HCT116 (cell line): ENCODE data around the gene ADD2. TPM values are rescaled to one million over a fixed set of nuclear protein-coding genes. Genes with fewer than 3 reads are reported as not detected.

Experiments
- ATAC-seq: fragments of 200-7000 bp; cut with Tn5 transposase; 2 replicates; pipeline ENCODE4 v1.9.1; 2020; ENCODE audit warnings: mild to moderate bottlenecking, moderate library complexity
- BruUV-seq: library from RNA; stranded (reverse); fragments of 400-500 nt; replicated peaks from 2 replicates; lab custom pipeline; 2021; lab: Mats Ljungman, UMichigan
- CTCF ChIA-PET: fragments of 300-600 bp; sonication (Branson Sonifier 250); formaldehyde crosslinking; loops from one replicate; lab custom pipeline; 2021; ENCODE audit warnings: antibody characterized with exemption; lab: Charles Lee
- POLR2A ChIA-PET: fragments of 300-600, 350-600 bp; sonication (Branson Sonifier 250); formaldehyde crosslinking; loops from one replicate; lab custom pipeline; 2021; ENCODE audit warnings: antibody characterized with exemption; lab: Charles Lee
- RAD21 ChIA-PET, 2 experiments: fragments of 300-600 bp; sonication (Branson Sonifier 250); formaldehyde crosslinking; loops; one replicate each; lab custom pipeline; 2023; ENCODE audit warnings: low total read pairs in 2 of 2; ENCODE audit not compliant: uncharacterized antibody in 2 of 2, unreplicated experiment in 2 of 2, low non-redundant PET in 1 of 2; lab: Charles Lee
- DNase-seq: peaks from one replicate; pipeline ENCODE4 v3.0.0-alpha.2; 2010; ENCODE audit warnings: low read depth, low spot score
- H2AFZ ChIP-seq: fragments of 200-600 bp; shearing (Covaris generic), sonication (generic); 2 replicates; pipeline ENCODE4 v1.6.1; 2017; ENCODE audit warnings: low read depth, mixed run types, mixed read lengths, antibody characterized with exemption, low read length; ENCODE audit not compliant: poor library complexity, severe bottlenecking
- H3K27ac ChIP-seq: 2 replicates; pipeline ENCODE4 v1.5.1; 2012; ENCODE audit warnings: low read depth, low read length
- H3K27me3 ChIP-seq: fragments of 200-600 bp; sonication (generic); 2 replicates; pipeline ENCODE4 v1.6.1; 2016; ENCODE audit warnings: mixed run types, low read length, mixed read lengths; ENCODE audit not compliant: insufficient read depth
- H3K36me3 ChIP-seq, 2 experiments: fragments of 200-500 bp in 1 of 2; fragments of 200-600 bp in 1 of 2; sonication (Bioruptor generic) in 1 of 2; sonication (generic) in 1 of 2; 2 replicates each; pipeline versions ENCODE4 v1.5.1 to v1.6.1; 2014 to 2016; ENCODE audit warnings: low read length in 2 of 2, inconsistent platforms in 1 of 2, mixed read lengths in 1 of 2, mixed run types in 1 of 2; ENCODE audit not compliant: insufficient read depth in 2 of 2, control insufficient read depth in 1 of 2
- H3K4me1 ChIP-seq, 2 experiments: fragments of 200-600 bp in 1 of 2; sonication (generic) in 1 of 2; 2 replicates each; pipeline versions ENCODE4 v1.5.1 to v1.6.1; 2012 to 2017; ENCODE audit warnings: low read length in 2 of 2, inconsistent platforms in 1 of 2, mild to moderate bottlenecking in 1 of 2, mixed read lengths in 1 of 2, mixed run types in 1 of 2, moderate library complexity in 1 of 2; ENCODE audit not compliant: insufficient read depth in 2 of 2, control insufficient read depth in 1 of 2
- H3K4me2 ChIP-seq: fragments of 200-600 bp; sonication (generic); 2 replicates; pipeline ENCODE4 v1.6.1; 2017; ENCODE audit warnings: mixed run types, low read length, mixed read lengths
- H3K4me3 ChIP-seq, 2 experiments: fragments of 200-600 bp in 1 of 2; sonication (generic) in 1 of 2; replicated peaks in 1 of 2; 2 replicates each; pipeline ENCODE4 v1.5.1; 2011 to 2016; ENCODE audit warnings: low read length in 2 of 2, control low read depth in 1 of 2, low read depth in 1 of 2, mild to moderate bottlenecking in 1 of 2, mixed read lengths in 1 of 2, mixed run types in 1 of 2
- H3K79me2 ChIP-seq: fragments of 200-600 bp; sonication (generic); 2 replicates; pipeline ENCODE4 v1.6.1; 2017; ENCODE audit warnings: mild to moderate bottlenecking, mixed run types, low read length, moderate library complexity, mixed read lengths; ENCODE audit not compliant: insufficient read depth
- H3K9ac ChIP-seq: fragments of 200-600 bp; sonication (generic); 2 replicates; pipeline ENCODE4 v1.6.1; 2016; ENCODE audit warnings: low read length, mixed read lengths
- H3K9me2 ChIP-seq: fragments of 200-600 bp; sonication (generic), shearing (Covaris generic); 2 replicates; pipeline ENCODE4 v1.6.1; 2017; ENCODE audit warnings: mixed run types, mild to moderate bottlenecking, moderate library complexity; ENCODE audit not compliant: insufficient read depth
- H3K9me3 ChIP-seq, 2 experiments: fragments of 200-500 bp in 1 of 2; fragments of 200-600 bp in 1 of 2; sonication (Bioruptor generic) in 1 of 2; sonication (generic) in 1 of 2; 2 replicates each; pipeline ENCODE4 v1.6.1; 2014 to 2017; ENCODE audit warnings: low read length in 2 of 2, mixed read lengths in 2 of 2, inconsistent platforms in 1 of 2, low read depth in 1 of 2, mild to moderate bottlenecking in 1 of 2, mixed run types in 1 of 2, moderate library complexity in 1 of 2; ENCODE audit not compliant: control insufficient read depth in 1 of 2, insufficient read depth in 1 of 2
- H4K20me1 ChIP-seq: fragments of 200-600 bp; sonication (generic), shearing (Covaris generic); 2 replicates; pipeline ENCODE4 v1.6.1; 2017; ENCODE audit warnings: mixed run types, mild to moderate bottlenecking, moderate library complexity; ENCODE audit not compliant: insufficient read depth
- ELF1 ChIP-seq: IDR thresholded peaks from 2 replicates; pipeline ENCODE4 v1.6.1; 2012; ENCODE audit warnings: low read depth, borderline replicate concordance
- FOSL1 ChIP-seq: IDR thresholded peaks from 2 replicates; pipeline ENCODE4 v1.6.1; 2012; ENCODE audit warnings: low read depth
- JUND ChIP-seq: IDR thresholded peaks from 2 replicates; pipeline ENCODE4 v1.6.1; 2012
- POLR2A ChIP-seq: IDR thresholded peaks from 2 replicates; pipeline ENCODE4 v1.7.0; 2011; ENCODE audit warnings: borderline replicate concordance; ENCODE audit not compliant: insufficient read depth, insufficient read length; ENCODE audit errors: extremely low read depth
- POLR2AphosphoS5 ChIP-seq: IDR thresholded peaks from 2 replicates; pipeline ENCODE4 v1.6.1; 2011; ENCODE audit warnings: mild to moderate bottlenecking, low read depth, low read length, moderate library complexity
- REST ChIP-seq: IDR thresholded peaks from 2 replicates; pipeline ENCODE4 v1.6.1; 2012; ENCODE audit warnings: low read depth
- SIN3A ChIP-seq: IDR thresholded peaks from 2 replicates; pipeline ENCODE4 v1.6.1; 2012; ENCODE audit warnings: low read depth
- SP1 ChIP-seq: IDR thresholded peaks from 2 replicates; pipeline ENCODE4 v1.6.1; 2012; ENCODE audit warnings: low read depth
- SRF ChIP-seq: IDR thresholded peaks from 2 replicates; pipeline ENCODE4 v1.6.1; 2012; ENCODE audit warnings: low read depth
- ZNF274 ChIP-seq: fragments of 200-500 bp; sonication (Bioruptor generic); IDR thresholded peaks from 2 replicates; pipeline ENCODE4 v1.6.1; 2014; ENCODE audit warnings: mild to moderate bottlenecking, low read depth, low read length, inconsistent platforms
- intact Hi-C: fragments of 100-400 bp; cut with micrococcal nuclease; formaldehyde crosslinking; loops from 2 replicates; pipeline ENCODE4 v1.10.0; 2022
- total RNA-seq: library from RNA; stranded (reverse); gene quantifications from one replicate; pipeline ENCODE4 v1.2.1, GENCODE V29; 2021; ENCODE audit not compliant: unreplicated experiment
- TF ChIP-seq, protein P1 (sequence below): IDR thresholded peaks from 2 replicates; pipeline ENCODE4 v1.6.1; 2012
- TF ChIP-seq, protein P2 (sequence below), 3 experiments: fragments of 200-600 bp in 1 of 3; sonication (generic) in 1 of 3; IDR thresholded peaks in 2 of 3; conservative IDR thresholded peaks in 1 of 3; 2 replicates each; pipeline ENCODE4 v1.5.1; 2012 to 2017; ENCODE audit warnings: low read depth in 2 of 3, low read length in 2 of 3, antibody characterized with exemption in 1 of 3, borderline replicate concordance in 1 of 3, control low read depth in 1 of 3, mild to moderate bottlenecking in 1 of 3, mixed read lengths in 1 of 3, mixed run types in 1 of 3, moderate library complexity in 1 of 3; ENCODE audit not compliant: insufficient read depth in 1 of 3
- TF ChIP-seq, protein P3 (sequence below): IDR thresholded peaks from 2 replicates; pipeline ENCODE4 v1.6.1; 2012

ADD2 gene
- total RNA-seq, 1 experiment from 2014 or later = 0.15 TPM

- no peak for TF ChIP-seq SIN3A
- TF ChIP-seq ELF1 = no peak
Observed at GRCh38 chr2:70641263-70641784, 126.7 kb downstream of the ADD2 start (continued).

- intact Hi-C loops = no loop called here
- no TSS peak for BruUV-seq
- no peaks in the 10 kb centered on the region for H3K4me1 ChIP-seq
- RAD21 ChIA-PET = interaction anchor here in 1 of 2 experiments (0.9 kb wide), 1 partner anchor 299 kb away, joined by 3 read pairs; no protein-coding TSS in a partner anchor
- H3K9ac ChIP-seq = no peak overlapping the region
- H3K4me3 ChIP-seq = no peak overlapping the region
- CTCF ChIA-PET = interaction anchor here (0.6 to 2.5 kb wide), 4 partner anchors 23 to 338 kb away, joined by 3 to 22 read pairs (median 4); partner anchors contain the start of gene FAM136A
- ATAC-seq = no peak
- H3K9me3 ChIP-seq = no peaks in the 10 kb centered on the region
- no peaks in the 10 kb centered on the region for H3K36me3 ChIP-seq
- H3K9me2 ChIP-seq = no peaks in the 10 kb centered on the region
- no peak overlapping the region for H2AFZ ChIP-seq
- no peak overlapping the region for H3K27ac ChIP-seq
- no peak overlapping the region for H3K4me2 ChIP-seq
- POLR2A ChIA-PET = interaction anchor here (1.6 kb wide), 1 partner anchor 10 kb away, joined by 3 read pairs; no protein-coding TSS in a partner anchor
- H3K27me3 ChIP-seq = no peaks in the 10 kb centered on the region
- H3K79me2 ChIP-seq = no peaks in the 10 kb centered on the region
- no peak for DNase-seq
- no peaks in the 10 kb centered on the region for H4K20me1 ChIP-seq
- TF ChIP-seq SRF (no peak), FOSL1 (no peak), POLR2AphosphoS5 (no peak), ZNF274 (no peak), POLR2A (no peak), SP1 (no peak), REST (no peak), JUND (no peak), ELF1 (no peak)
- TF ChIP-seq, protein P1, sequence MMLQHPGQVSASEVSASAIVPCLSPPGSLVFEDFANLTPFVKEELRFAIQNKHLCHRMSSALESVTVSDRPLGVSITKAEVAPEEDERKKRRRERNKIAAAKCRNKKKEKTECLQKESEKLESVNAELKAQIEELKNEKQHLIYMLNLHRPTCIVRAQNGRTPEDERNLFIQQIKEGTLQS = no peak
- TF ChIP-seq, protein P2, sequence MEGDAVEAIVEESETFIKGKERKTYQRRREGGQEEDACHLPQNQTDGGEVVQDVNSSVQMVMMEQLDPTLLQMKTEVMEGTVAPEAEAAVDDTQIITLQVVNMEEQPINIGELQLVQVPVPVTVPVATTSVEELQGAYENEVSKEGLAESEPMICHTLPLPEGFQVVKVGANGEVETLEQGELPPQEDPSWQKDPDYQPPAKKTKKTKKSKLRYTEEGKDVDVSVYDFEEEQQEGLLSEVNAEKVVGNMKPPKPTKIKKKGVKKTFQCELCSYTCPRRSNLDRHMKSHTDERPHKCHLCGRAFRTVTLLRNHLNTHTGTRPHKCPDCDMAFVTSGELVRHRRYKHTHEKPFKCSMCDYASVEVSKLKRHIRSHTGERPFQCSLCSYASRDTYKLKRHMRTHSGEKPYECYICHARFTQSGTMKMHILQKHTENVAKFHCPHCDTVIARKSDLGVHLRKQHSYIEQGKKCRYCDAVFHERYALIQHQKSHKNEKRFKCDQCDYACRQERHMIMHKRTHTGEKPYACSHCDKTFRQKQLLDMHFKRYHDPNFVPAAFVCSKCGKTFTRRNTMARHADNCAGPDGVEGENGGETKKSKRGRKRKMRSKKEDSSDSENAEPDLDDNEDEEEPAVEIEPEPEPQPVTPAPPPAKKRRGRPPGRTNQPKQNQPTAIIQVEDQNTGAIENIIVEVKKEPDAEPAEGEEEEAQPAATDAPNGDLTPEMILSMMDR (IDR thresholded peaks at IDR 0.05 in 2 of 3, conservative IDR thresholded peaks at IDR 0.05 in 1 of 3; ENCODE audit: borderline replicate concordance in 1 of 3, insufficient read depth in 1 of 3, low read depth in 2 of 3, low read length in 2 of 3) = no peak
- TF ChIP-seq, protein P3, sequence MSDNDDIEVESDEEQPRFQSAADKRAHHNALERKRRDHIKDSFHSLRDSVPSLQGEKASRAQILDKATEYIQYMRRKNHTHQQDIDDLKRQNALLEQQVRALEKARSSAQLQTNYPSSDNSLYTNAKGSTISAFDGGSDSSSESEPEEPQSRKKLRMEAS = no peak
Observed at GRCh38 chr2:70639841-70640436, 128.1 kb downstream of the ADD2 start.
